SK-N-SH (cell line): ENCODE data around the gene GNA14. TPM values are rescaled to one million over a fixed set of nuclear protein-coding genes. Genes with fewer than 3 reads are reported as not detected.
A peak's percentile ranks its signal among the peaks of the same experiment; 100 is the strongest.

ENCODE experiments used
- CTCF ChIA-PET: fragments of 300-600, 350-600 bp; formaldehyde crosslinking; extraction: SDS; loops from one replicate; lab custom pipeline; 2021; lab: Yijun Ruan, JAX
- POLR2A ChIA-PET: fragments of 350-600 bp; sonication (Branson Sonifier 250); formaldehyde crosslinking; extraction: SDS; loops from one replicate; lab custom pipeline; 2020; ENCODE audit warnings: antibody characterized with exemption, inconsistent platforms; lab: Yijun Ruan, JAX
- DNase-seq: peaks from one replicate; pipeline ENCODE4 v3.0.0; 2012
- H2AFZ ChIP-seq: fragments of 200-600 bp; sonication (generic); 2 replicates; pipeline ENCODE4 v1.8.1; 2016; ENCODE audit warnings: antibody characterized with exemption, mild to moderate bottlenecking, low read depth
- H3F3A ChIP-seq: fragments of 200-600 bp; sonication (generic); replicated peaks from 2 replicates; pipeline ENCODE3; 2016; ENCODE audit warnings: antibody characterized with exemption, mild to moderate bottlenecking; ENCODE audit not compliant: insufficient read depth
- H3K27ac ChIP-seq, 2 experiments: fragments of 200-500 bp in 1 of 2; fragments of 200-600 bp in 1 of 2; sonication (Bioruptor generic) in 1 of 2; sonication (generic), shearing (Covaris generic) in 1 of 2; 2 replicates each; pipeline versions ENCODE4 v1.5.1 to v1.6.1; 2014 to 2016; ENCODE audit warnings: low read depth in 2 of 2, inconsistent platforms in 1 of 2, low read length in 1 of 2, mild to moderate bottlenecking in 1 of 2, mixed read lengths in 1 of 2
- H3K27me3 ChIP-seq: fragments of 200-600 bp; sonication (generic), shearing (Covaris generic); 2 replicates; pipeline ENCODE4 v1.6.1; 2016; ENCODE audit warnings: mixed run types; ENCODE audit not compliant: insufficient read depth
- H3K36me3 ChIP-seq, 2 experiments: fragments of 200-500 bp in 1 of 2; fragments of 200-600 bp in 1 of 2; sonication (Bioruptor generic) in 1 of 2; sonication (generic) in 1 of 2; replicated peaks in 1 of 2; 2 replicates each; pipeline versions ENCODE3 to v1.5.1; 2014 to 2016; ENCODE audit warnings: low read length in 1 of 2, mild to moderate bottlenecking in 1 of 2; ENCODE audit not compliant: insufficient read depth in 2 of 2, control insufficient read depth in 1 of 2
- H3K4me1 ChIP-seq, 2 experiments: fragments of 200-500 bp in 1 of 2; fragments of 200-600 bp in 1 of 2; sonication (Bioruptor generic) in 1 of 2; sonication (generic), shearing (Covaris generic) in 1 of 2; 2 replicates each; pipeline versions ENCODE4 v1.5.1 to v1.6.1; 2014 to 2016; ENCODE audit warnings: low read depth in 1 of 2, low read length in 1 of 2, mixed run types in 1 of 2; ENCODE audit not compliant: insufficient read depth in 2 of 2, control insufficient read depth in 1 of 2
- H3K4me2 ChIP-seq: fragments of 200-600 bp; sonication (generic), shearing (Covaris generic); 2 replicates; pipeline ENCODE4 v1.6.1; 2017; ENCODE audit warnings: mixed run types
- H3K4me3 ChIP-seq, 2 experiments: fragments of 200-500 bp in 1 of 2; fragments of 200-600 bp in 1 of 2; sonication (Bioruptor generic) in 1 of 2; sonication (generic), shearing (Covaris generic) in 1 of 2; 2 replicates each; pipeline versions ENCODE4 v1.5.1 to v1.8.1; 2014 to 2016; ENCODE audit warnings: low read depth in 2 of 2, inconsistent platforms in 1 of 2, low read length in 1 of 2, mild to moderate bottlenecking in 1 of 2, mixed read lengths in 1 of 2, moderate library complexity in 1 of 2
- H3K79me2 ChIP-seq: fragments of 200-600 bp; sonication (generic); 2 replicates; pipeline ENCODE4 v1.8.1; 2017; ENCODE audit warnings: mild to moderate bottlenecking; ENCODE audit not compliant: insufficient read depth
- H3K9ac ChIP-seq: fragments of 200-600 bp; sonication (generic); 2 replicates; pipeline ENCODE4 v1.6.1; 2017; ENCODE audit warnings: mixed run types
- H3K9me2 ChIP-seq: fragments of 200-600 bp; sonication (generic); 2 replicates; pipeline ENCODE4 v1.6.1; 2017; ENCODE audit warnings: mixed run types
- H3K9me3 ChIP-seq: fragments of 200-600 bp; sonication (generic); 2 replicates; pipeline ENCODE4 v1.6.1; 2017; ENCODE audit warnings: mixed run types, mild to moderate bottlenecking, moderate library complexity
- H4K20me1 ChIP-seq: fragments of 200-600 bp; sonication (generic); 2 replicates; pipeline ENCODE4 v1.6.1; 2017; ENCODE audit warnings: mild to moderate bottlenecking, mixed run types; ENCODE audit not compliant: insufficient read depth
- CHD2 ChIP-seq: fragments of 150-350 bp; IDR thresholded peaks from 2 replicates; pipeline ENCODE4 v1.6.1; 2018; ENCODE audit warnings: low read length; ENCODE audit not compliant: partially characterized antibody
- CTCF ChIP-seq: fragments of 200-600 bp; sonication (generic); IDR thresholded peaks from 2 replicates; pipeline ENCODE4 v1.6.1; 2017; ENCODE audit warnings: antibody characterized with exemption, mild to moderate bottlenecking, moderate library complexity
- EP300 ChIP-seq, 2 experiments: IDR thresholded peaks; 2 replicates each; pipeline versions ENCODE4 v1.4.0 to v1.6.1; 2012; ENCODE audit warnings: borderline replicate concordance in 1 of 2, low read depth in 1 of 2, low read length in 1 of 2
- FOSL2 ChIP-seq: IDR thresholded peaks from 2 replicates; pipeline ENCODE4 v1.4.0; 2012; ENCODE audit warnings: low read depth, mild to moderate bottlenecking, moderate library complexity, borderline replicate concordance
- FOXJ3 ChIP-seq: sonication (generic); formaldehyde crosslinking; IDR thresholded peaks from 2 replicates; pipeline ENCODE4 v1.5.1; 2020; ENCODE audit warnings: mild to moderate bottlenecking, missing genetic modification reagents
- GABPA ChIP-seq: IDR thresholded peaks from 2 replicates; pipeline ENCODE4 v1.4.0; 2012; ENCODE audit warnings: low read depth, mild to moderate bottlenecking
- JUND ChIP-seq: IDR thresholded peaks from 2 replicates; pipeline ENCODE4 v1.4.0; 2012
- MEF2A ChIP-seq: IDR thresholded peaks from 2 replicates; pipeline ENCODE4 v1.4.0; 2012; ENCODE audit warnings: low read depth, borderline replicate concordance
- MXI1 ChIP-seq: IDR thresholded peaks from 2 replicates; pipeline ENCODE4 v1.6.1; 2012; ENCODE audit warnings: mild to moderate bottlenecking, low read depth, low read length, improper control_type of control experiment
- NRF1 ChIP-seq: IDR thresholded peaks from 2 replicates; pipeline ENCODE4 v1.6.1; 2012; ENCODE audit warnings: low read depth, mild to moderate bottlenecking, low read length
- POLR2AphosphoS5 ChIP-seq: IDR thresholded peaks from 2 replicates; pipeline ENCODE4 v1.6.1; 2012; ENCODE audit warnings: low read depth, low read length
- RAD21 ChIP-seq: IDR thresholded peaks from 2 replicates; pipeline ENCODE4 v1.6.1; 2012; ENCODE audit warnings: mild to moderate bottlenecking, low read length
- RCOR1 ChIP-seq: fragments of 150-350 bp; IDR thresholded peaks from 2 replicates; pipeline ENCODE4 v1.6.1; 2017; ENCODE audit warnings: antibody characterized with exemption, low read length
- RFX5 ChIP-seq: IDR thresholded peaks from 2 replicates; pipeline ENCODE4 v1.6.1; 2012; ENCODE audit warnings: mild to moderate bottlenecking, improper control_type of control experiment, low read length
- SIN3A ChIP-seq: IDR thresholded peaks from 2 replicates; pipeline ENCODE4 v1.6.1; 2012; ENCODE audit warnings: low read depth, mild to moderate bottlenecking, low read length, moderate library complexity, borderline replicate concordance
- SMC3 ChIP-seq: IDR thresholded peaks from 2 replicates; pipeline ENCODE4 v1.6.1; 2012; ENCODE audit warnings: low read depth, low read length, improper control_type of control experiment
- TAF1 ChIP-seq: IDR thresholded peaks from 2 replicates; pipeline ENCODE4 v1.6.1; 2012; ENCODE audit warnings: low read depth, mild to moderate bottlenecking, low read length, moderate library complexity, borderline replicate concordance
- TCF12 ChIP-seq: IDR thresholded peaks from 2 replicates; pipeline ENCODE4 v1.4.0; 2012
- TEAD4 ChIP-seq: IDR thresholded peaks from 2 replicates; pipeline ENCODE4 v1.4.0; 2012; ENCODE audit warnings: mild to moderate bottlenecking, borderline replicate concordance; ENCODE audit not compliant: insufficient read depth
- YY1 ChIP-seq: IDR thresholded peaks from 2 replicates; pipeline ENCODE4 v1.4.0; 2012; ENCODE audit warnings: low read depth, mild to moderate bottlenecking
- WGBS: methylation state at CpG from one replicate; pipeline ENCODE4 v1.1.6; 2017; ENCODE audit warnings: low lambda C conversion rate; 5-methylcytosine and 5-hydroxymethylcytosine counted together
- polyA plus RNA-seq, 3 experiments: library from polyadenylated mRNA; depleted of rRNA; stranded (reverse); fragments of >200 nt; gene quantifications; 2 replicates each; pipeline ENCODE4 v1.2.3, GENCODE V29; 2012
- TF ChIP-seq, protein P1 (sequence below): IDR thresholded peaks from 2 replicates; pipeline ENCODE4 v1.6.1; 2012; ENCODE audit warnings: mild to moderate bottlenecking, low read depth, low read length, moderate library complexity
- TF ChIP-seq, protein P2 (sequence below): IDR thresholded peaks from 2 replicates; pipeline ENCODE4 v1.4.0; 2012; ENCODE audit warnings: low read depth, borderline replicate concordance
- TF ChIP-seq, protein P3 (sequence below): fragments of 150-350 bp; IDR thresholded peaks from 2 replicates; pipeline ENCODE4 v1.6.1; 2017; ENCODE audit warnings: antibody characterized with exemption, low read length, low read depth, borderline replicate concordance
- TF ChIP-seq, protein P4 (sequence below): IDR thresholded peaks from 2 replicates; pipeline ENCODE4; 2012

The GNA14 gene
- polyA plus RNA-seq, 1 of the 3 experiments (the other 2 are of a cell fraction), result 0.15 TPM

DNA sequence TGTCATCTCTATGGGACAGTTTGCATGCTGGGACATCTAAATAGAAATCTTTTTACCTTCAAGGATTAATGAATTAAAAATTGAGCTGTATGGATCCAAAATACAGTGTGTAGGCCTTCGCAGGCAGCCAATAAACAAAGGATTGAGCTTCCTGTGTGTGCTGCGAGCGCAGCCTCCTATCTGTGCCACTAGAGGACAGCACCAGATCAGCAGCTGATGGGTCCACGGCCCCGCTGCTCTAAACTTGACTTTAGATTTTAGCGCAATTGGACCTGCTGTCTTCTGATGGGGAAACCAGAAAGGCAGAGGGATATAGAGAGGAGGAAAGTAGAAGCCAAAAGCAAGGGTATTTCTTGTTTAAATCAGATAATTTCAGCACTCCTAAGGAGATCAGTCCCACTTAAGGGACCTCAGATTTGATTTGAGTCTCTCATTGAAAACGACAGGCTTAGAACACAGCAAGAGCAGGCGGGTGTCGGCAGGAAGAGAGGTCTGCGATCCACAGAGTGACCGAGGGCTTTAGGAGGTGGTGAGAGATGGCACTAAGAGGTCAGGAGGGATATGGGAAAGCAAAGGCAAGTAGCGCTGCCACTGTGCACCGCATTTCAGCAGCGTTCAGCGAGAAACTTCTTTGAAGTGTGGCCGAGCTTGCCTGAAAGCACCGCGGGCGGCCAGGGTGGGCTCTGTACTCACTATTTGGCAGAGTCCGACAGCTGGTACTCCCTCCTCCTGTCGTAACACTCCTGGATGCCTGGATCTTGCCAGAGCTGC lies 214.3 kb downstream of the GNA14 start:
- 58% methylated on average over 19 of the region's 21 CpGs for WGBS
- peaks cover 11 to 13% of the 10 kb centered on the region in 2 experiments; a peak in 2 of 4 replicates for H3K4me1 ChIP-seq
- DNase-seq, result peak; percentile 85
- H3K9me2 ChIP-seq, result no peaks in the 10 kb centered on the region
- H4K20me1 ChIP-seq, result no peaks in the 10 kb centered on the region
- peak overlapping the region; percentile 96 for H2AFZ ChIP-seq
- H3F3A ChIP-seq, result no peaks in the 10 kb centered on the region
- H3K36me3 ChIP-seq, result no peaks in the 10 kb centered on the region
- CTCF ChIA-PET, result interaction anchor here (0.5 to 7.9 kb wide), 72 partner anchors 9 to 938 kb away, joined by 3 to 109 read pairs (median 4); partner anchors contain the start of genes CEP78 and VPS13A
- TF ChIP-seq, protein P1, sequence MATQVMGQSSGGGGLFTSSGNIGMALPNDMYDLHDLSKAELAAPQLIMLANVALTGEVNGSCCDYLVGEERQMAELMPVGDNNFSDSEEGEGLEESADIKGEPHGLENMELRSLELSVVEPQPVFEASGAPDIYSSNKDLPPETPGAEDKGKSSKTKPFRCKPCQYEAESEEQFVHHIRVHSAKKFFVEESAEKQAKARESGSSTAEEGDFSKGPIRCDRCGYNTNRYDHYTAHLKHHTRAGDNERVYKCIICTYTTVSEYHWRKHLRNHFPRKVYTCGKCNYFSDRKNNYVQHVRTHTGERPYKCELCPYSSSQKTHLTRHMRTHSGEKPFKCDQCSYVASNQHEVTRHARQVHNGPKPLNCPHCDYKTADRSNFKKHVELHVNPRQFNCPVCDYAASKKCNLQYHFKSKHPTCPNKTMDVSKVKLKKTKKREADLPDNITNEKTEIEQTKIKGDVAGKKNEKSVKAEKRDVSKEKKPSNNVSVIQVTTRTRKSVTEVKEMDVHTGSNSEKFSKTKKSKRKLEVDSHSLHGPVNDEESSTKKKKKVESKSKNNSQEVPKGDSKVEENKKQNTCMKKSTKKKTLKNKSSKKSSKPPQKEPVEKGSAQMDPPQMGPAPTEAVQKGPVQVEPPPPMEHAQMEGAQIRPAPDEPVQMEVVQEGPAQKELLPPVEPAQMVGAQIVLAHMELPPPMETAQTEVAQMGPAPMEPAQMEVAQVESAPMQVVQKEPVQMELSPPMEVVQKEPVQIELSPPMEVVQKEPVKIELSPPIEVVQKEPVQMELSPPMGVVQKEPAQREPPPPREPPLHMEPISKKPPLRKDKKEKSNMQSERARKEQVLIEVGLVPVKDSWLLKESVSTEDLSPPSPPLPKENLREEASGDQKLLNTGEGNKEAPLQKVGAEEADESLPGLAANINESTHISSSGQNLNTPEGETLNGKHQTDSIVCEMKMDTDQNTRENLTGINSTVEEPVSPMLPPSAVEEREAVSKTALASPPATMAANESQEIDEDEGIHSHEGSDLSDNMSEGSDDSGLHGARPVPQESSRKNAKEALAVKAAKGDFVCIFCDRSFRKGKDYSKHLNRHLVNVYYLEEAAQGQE, result no peak
- TF ChIP-seq YY1 (no peak), FOSL2 (no peak), CHD2 (peak; percentile 76), TAF1 (no peak), SMC3 (peak; percentile 98), TEAD4 (no peak), FOXJ3 (CRISPR knock-in tag) (no peak), EP300 (IDR thresholded peaks at IDR 0.05; ENCODE audit: borderline replicate concordance in 1 of 2, low read depth in 1 of 2, low read length in 1 of 2) (no peak), RFX5 (peak; percentile 52; the same call in 1 of the 2 replicates), MEF2A (no peak), GABPA (no peak), JUND (no peak), POLR2AphosphoS5 (no peak), NRF1 (no peak; the same call in 1 of the 2 replicates), SIN3A (no peak), RCOR1 (peak; percentile 67; the same call in 1 of the 2 replicates), MXI1 (no peak), TCF12 (no peak), CTCF (peak; percentile 99), RAD21 (peak; percentile 100)
- TF ChIP-seq, protein P2, sequence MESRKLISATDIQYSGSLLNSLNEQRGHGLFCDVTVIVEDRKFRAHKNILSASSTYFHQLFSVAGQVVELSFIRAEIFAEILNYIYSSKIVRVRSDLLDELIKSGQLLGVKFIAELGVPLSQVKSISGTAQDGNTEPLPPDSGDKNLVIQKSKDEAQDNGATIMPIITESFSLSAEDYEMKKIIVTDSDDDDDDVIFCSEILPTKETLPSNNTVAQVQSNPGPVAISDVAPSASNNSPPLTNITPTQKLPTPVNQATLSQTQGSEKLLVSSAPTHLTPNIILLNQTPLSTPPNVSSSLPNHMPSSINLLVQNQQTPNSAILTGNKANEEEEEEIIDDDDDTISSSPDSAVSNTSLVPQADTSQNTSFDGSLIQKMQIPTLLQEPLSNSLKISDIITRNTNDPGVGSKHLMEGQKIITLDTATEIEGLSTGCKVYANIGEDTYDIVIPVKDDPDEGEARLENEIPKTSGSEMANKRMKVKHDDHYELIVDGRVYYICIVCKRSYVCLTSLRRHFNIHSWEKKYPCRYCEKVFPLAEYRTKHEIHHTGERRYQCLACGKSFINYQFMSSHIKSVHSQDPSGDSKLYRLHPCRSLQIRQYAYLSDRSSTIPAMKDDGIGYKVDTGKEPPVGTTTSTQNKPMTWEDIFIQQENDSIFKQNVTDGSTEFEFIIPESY, result no peak
- TF ChIP-seq, protein P3, sequence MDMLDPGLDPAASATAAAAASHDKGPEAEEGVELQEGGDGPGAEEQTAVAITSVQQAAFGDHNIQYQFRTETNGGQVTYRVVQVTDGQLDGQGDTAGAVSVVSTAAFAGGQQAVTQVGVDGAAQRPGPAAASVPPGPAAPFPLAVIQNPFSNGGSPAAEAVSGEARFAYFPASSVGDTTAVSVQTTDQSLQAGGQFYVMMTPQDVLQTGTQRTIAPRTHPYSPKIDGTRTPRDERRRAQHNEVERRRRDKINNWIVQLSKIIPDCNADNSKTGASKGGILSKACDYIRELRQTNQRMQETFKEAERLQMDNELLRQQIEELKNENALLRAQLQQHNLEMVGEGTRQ, result no peak
- TF ChIP-seq, protein P4, sequence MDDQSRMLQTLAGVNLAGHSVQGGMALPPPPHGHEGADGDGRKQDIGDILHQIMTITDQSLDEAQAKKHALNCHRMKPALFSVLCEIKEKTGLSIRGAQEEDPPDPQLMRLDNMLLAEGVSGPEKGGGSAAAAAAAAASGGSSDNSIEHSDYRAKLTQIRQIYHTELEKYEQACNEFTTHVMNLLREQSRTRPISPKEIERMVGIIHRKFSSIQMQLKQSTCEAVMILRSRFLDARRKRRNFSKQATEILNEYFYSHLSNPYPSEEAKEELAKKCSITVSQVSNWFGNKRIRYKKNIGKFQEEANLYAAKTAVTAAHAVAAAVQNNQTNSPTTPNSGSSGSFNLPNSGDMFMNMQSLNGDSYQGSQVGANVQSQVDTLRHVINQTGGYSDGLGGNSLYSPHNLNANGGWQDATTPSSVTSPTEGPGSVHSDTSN, result no peak
- TF ChIP-seq, all 33 proteins: peak for 6
- Histone ChIP-seq H3K9ac (no peak overlapping the region; the same call in 1 of the 2 replicates), H3K9me3 (no peaks in the 10 kb centered on the region), H3K27ac (no peak overlapping the region), H3K4me3 (no peak overlapping the region; a peak in 1 of 4 replicates), H3K79me2 (no peaks in the 10 kb centered on the region), H3K27me3 (no peaks in the 10 kb centered on the region), H3K4me2 (no peak overlapping the region)
- POLR2A ChIA-PET, result interaction anchor here (1.5 kb wide), 1 partner anchor 257 kb away, joined by 3 read pairs; the partner anchor contains the start of gene VPS13A
